Progenitor cell of endocrine pancreas (in vitro differentiated cells): ENCODE measurements around the gene ACTR1A. TPM values are rescaled to one million over a fixed set of nuclear protein-coding genes. Genes with fewer than 3 reads are reported as not detected.

Experiments used
- DNase-seq: peaks from one replicate; pipeline ENCODE4 v3.0.0; 2021; ENCODE audit warnings: low spot score; ENCODE audit not compliant: unreplicated experiment
- H3K27ac Mint-ChIP-seq: 2 replicates; pipeline ENCODE4 v1.8.0; 2021; ENCODE audit warnings: mild to moderate bottlenecking, moderate library complexity, mixed read lengths
- H3K27me3 Mint-ChIP-seq: 2 replicates; pipeline ENCODE4 v1.8.0; 2021; ENCODE audit warnings: mixed read lengths
- H3K36me3 Mint-ChIP-seq: 2 replicates; pipeline ENCODE4 v1.8.0; 2022; ENCODE audit warnings: mixed read lengths; ENCODE audit not compliant: insufficient read depth
- H3K4me1 Mint-ChIP-seq: 2 replicates; pipeline ENCODE4 v1.8.0; 2021; ENCODE audit warnings: low read depth, mixed read lengths
- H3K4me3 Mint-ChIP-seq: 2 replicates; pipeline ENCODE4 v1.8.0; 2021; ENCODE audit warnings: low read depth, mild to moderate bottlenecking, moderate library complexity, mixed read lengths
- H3K9me3 Mint-ChIP-seq: 2 replicates; pipeline ENCODE4 v1.8.0; 2021; ENCODE audit warnings: low read depth, mixed read lengths
- total RNA-seq: library from RNA; stranded (reverse); gene quantifications from 2 replicates; pipeline ENCODE4 v1.2.1, GENCODE V29; 2021
- TF ChIP-seq, protein P1 (sequence below): fragments of 200-600 bp; sonication (generic); IDR thresholded peaks from one replicate; pipeline ENCODE4 v1.5.0; 2021; ENCODE audit warnings: antibody characterized with exemption, mild to moderate bottlenecking; ENCODE audit not compliant: unreplicated experiment

Gene ACTR1A
- total RNA-seq, 1 donor from 2014 or later, result 104 TPM

DNA sequence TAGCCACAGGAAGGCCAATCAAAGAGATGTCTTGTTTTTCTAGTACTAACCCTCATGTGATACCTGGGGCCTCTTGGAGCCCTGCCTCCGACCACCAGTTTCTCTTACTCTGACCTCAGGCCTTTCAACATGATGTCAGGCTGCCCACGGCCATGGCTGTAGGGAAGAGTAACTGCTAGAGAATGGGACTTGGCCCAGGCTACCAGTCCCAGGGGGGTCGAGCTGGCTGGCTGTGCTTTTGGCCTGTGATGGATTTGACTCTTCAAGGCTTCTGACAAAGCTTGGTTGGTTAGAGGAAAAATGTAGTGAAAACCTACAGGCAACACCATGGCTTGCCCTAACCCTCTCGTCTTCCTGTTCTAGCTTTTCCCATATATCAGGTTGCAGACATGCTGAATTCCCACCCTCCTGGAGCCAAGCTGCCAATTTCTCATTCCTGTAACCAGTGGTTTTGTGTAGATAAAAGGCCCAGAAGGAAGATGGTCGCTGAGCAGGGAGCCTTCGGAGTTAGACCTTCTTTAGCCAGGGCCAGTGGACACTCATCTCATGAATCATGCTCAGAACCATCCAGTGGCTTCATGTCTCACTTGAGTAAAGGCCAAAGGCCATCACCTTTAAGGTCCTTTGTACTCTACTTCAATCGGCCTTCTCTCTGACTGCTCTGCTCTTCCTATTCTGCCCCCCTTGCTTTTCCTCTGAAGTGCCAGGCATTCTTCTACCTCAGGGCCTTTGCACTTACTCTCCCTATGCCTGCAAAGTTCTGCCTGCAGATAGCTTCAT is 20.9 kb upstream of the ACTR1A start:
- no peak overlapping the region for H3K4me3 Mint-ChIP-seq
- H3K4me1 Mint-ChIP-seq, result no peaks in the 10 kb centered on the region
- no peak overlapping the region for H3K27ac Mint-ChIP-seq
- TF ChIP-seq, protein P1, sequence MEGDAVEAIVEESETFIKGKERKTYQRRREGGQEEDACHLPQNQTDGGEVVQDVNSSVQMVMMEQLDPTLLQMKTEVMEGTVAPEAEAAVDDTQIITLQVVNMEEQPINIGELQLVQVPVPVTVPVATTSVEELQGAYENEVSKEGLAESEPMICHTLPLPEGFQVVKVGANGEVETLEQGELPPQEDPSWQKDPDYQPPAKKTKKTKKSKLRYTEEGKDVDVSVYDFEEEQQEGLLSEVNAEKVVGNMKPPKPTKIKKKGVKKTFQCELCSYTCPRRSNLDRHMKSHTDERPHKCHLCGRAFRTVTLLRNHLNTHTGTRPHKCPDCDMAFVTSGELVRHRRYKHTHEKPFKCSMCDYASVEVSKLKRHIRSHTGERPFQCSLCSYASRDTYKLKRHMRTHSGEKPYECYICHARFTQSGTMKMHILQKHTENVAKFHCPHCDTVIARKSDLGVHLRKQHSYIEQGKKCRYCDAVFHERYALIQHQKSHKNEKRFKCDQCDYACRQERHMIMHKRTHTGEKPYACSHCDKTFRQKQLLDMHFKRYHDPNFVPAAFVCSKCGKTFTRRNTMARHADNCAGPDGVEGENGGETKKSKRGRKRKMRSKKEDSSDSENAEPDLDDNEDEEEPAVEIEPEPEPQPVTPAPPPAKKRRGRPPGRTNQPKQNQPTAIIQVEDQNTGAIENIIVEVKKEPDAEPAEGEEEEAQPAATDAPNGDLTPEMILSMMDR, result no peak
- H3K36me3 Mint-ChIP-seq, result peaks cover 8% of the 10 kb centered on the region
- DNase-seq, result no peak
- H3K9me3 Mint-ChIP-seq, result no peaks in the 10 kb centered on the region
- H3K27me3 Mint-ChIP-seq, result no peaks in the 10 kb centered on the region

GRCh38 chr10:102522874-102523249 is 20.4 kb upstream of the ACTR1A start:
- Mint-ChIP-seq H3K36me3 (peaks cover 8% of the 10 kb centered on the region), H3K27ac (no peak overlapping the region), H3K9me3 (no peaks in the 10 kb centered on the region), H3K4me1 (no peaks in the 10 kb centered on the region), H3K27me3 (no peaks in the 10 kb centered on the region), H3K4me3 (no peak overlapping the region)
- no peak for DNase-seq
- TF ChIP-seq, protein P1, result no peak

GRCh38 chr10:102519246-102519825 is 16.8 kb upstream of the ACTR1A start:
- Mint-ChIP-seq H3K27me3 (no peaks in the 10 kb centered on the region), H3K36me3 (peaks cover 7% of the 10 kb centered on the region), H3K9me3 (no peaks in the 10 kb centered on the region), H3K4me1 (no peaks in the 10 kb centered on the region), H3K4me3 (no peak overlapping the region), H3K27ac (no peak overlapping the region)
- TF ChIP-seq, protein P1, result no peak
- DNase-seq, result no peak

- Mint-ChIP-seq H3K4me1 (no peaks in the 10 kb centered on the region), H3K27ac (no peak overlapping the region), H3K27me3 (no peaks in the 10 kb centered on the region), H3K9me3 (no peaks in the 10 kb centered on the region), H3K36me3 (peaks cover 11% of the 10 kb centered on the region), H3K4me3 (no peak overlapping the region)
- DNase-seq, result no peak
- TF ChIP-seq, protein P1, result no peak
These were observed 15.0 kb upstream of the ACTR1A start for GRCh38 chr10:102517553-102517952.

- Mint-ChIP-seq H3K4me1 (no peaks in the 10 kb centered on the region), H3K27me3 (no peaks in the 10 kb centered on the region), H3K36me3 (peaks cover 13% of the 10 kb centered on the region), H3K9me3 (no peaks in the 10 kb centered on the region), H3K4me3 (no peak overlapping the region), H3K27ac (no peak overlapping the region)
- no peak for DNase-seq
- TF ChIP-seq, protein P1, result no peak
These were observed 13.2 kb upstream of the ACTR1A start for GRCh38 chr10:102515724-102516123.
